HL-60/S4 treated with retinoic acid at 250 ng/mL for 4 days and 3 days (cell line): ENCODE results near the gene INS.

Experiments used
- in situ Hi-C: fragments of 300-500 bp; cut with MboI; formaldehyde crosslinking; loops from 2 replicates; pipeline ENCODE4 v1.7.0; 2022; ENCODE audit warnings: low sequenced_read_pairs

INS gene

DNA sequence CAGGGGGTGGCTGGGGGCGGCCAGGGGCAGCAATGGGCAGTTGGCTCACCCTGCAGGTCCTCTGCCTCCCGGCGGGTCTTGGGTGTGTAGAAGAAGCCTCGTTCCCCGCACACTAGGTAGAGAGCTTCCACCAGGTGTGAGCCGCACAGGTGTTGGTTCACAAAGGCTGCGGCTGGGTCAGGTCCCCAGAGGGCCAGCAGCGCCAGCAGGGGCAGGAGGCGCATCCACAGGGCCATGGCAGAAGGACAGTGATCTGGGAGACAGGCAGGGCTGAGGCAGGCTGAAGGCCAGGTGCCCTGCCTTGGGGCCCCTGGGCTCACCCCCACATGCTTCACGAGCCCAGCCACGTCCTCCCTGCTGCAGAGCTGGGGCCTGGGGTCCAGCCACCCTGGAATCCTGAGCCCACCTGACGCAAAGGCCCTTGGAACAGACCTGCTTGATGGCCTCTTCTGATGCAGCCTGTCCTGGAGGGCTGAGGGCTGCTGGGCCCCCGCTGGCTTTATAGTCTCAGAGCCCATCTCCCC lies at the start of gene INS:
TSS of gene INS (minus strand) at position 474 of the 524 bp plus-strand sequence. CDS start at position 236, 238 bp downstream.
- in situ Hi-C loops = no loop called here

DNA sequence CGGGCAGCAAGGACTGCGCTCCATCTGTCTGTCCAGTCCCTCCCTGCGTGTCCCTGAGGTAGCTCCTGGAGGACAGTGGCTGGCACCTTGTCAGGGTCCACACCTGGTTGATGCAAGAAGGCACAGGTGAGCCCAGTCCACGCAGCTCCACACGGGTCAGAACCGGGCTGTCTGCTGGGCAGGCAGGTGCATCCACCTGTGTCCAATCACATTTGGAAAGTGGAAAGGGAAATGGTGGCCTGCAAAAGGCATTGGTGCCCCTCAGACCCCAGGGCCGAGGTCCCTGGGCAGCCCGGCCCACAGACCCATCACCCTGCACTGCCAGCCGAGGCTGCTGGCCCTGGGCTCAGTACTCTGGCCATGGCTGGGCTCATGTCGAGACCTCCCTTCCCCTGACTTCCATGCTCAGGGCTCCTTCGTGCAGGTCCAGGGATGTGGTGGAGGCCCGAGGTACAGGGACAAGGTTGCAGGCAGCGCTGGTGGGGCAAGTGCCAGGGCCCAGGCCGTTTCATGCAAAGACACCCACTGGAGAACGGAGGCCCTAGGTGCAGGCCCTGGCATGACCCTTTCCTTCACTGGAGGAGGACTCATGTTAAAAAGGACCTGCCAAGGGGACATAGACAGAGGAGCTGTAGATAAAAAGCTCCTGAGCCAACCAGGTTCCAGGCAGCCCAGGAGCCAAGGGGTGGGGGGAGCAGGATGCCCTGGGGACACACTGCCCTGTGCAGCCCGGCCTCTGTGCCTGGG lies 49.5 kb upstream of the INS start:
- in situ Hi-C loops = loop anchor here (25.0 kb wide), 1 partner anchor 202 kb away; the partner anchor contains the start of gene TSSC4

DNA sequence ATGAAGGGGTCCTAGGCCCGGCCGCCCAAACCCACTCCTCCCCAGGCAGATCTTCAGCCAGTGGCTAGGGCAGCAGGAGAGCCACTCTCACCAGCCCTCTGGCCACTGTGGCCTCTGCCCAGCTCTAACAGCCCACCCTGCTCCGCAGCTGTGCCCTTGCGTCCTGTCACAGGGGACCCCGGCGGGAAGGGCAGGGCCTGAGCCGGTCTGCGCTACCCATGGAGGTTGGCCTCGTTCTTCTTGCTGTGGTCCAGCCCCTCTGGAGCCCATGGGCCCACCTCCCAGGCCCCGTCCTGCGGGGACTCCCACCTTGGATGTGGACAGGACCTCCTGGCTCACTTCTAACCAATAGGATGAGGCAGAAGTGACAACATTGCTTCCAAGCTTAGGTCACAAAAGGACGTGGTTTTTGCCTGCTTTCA lies 48.9 kb upstream of the INS start:
- in situ Hi-C loops = loop anchor here (25.0 kb wide), 1 partner anchor 202 kb away; the partner anchor contains the start of gene TSSC4

- in situ Hi-C loops = loop anchor here (25.0 kb wide), 1 partner anchor 203 kb away; the partner anchor contains the start of gene TSSC4
Observed at GRCh38 chr11:2209370-2209801, 48.4 kb upstream of the INS start.

- in situ Hi-C loops = loop anchor here (25.0 kb wide), 1 partner anchor 203 kb away; the partner anchor contains the start of gene TSSC4
Observed at GRCh38 chr11:2208691-2209369, 47.8 kb upstream of the INS start.

DNA sequence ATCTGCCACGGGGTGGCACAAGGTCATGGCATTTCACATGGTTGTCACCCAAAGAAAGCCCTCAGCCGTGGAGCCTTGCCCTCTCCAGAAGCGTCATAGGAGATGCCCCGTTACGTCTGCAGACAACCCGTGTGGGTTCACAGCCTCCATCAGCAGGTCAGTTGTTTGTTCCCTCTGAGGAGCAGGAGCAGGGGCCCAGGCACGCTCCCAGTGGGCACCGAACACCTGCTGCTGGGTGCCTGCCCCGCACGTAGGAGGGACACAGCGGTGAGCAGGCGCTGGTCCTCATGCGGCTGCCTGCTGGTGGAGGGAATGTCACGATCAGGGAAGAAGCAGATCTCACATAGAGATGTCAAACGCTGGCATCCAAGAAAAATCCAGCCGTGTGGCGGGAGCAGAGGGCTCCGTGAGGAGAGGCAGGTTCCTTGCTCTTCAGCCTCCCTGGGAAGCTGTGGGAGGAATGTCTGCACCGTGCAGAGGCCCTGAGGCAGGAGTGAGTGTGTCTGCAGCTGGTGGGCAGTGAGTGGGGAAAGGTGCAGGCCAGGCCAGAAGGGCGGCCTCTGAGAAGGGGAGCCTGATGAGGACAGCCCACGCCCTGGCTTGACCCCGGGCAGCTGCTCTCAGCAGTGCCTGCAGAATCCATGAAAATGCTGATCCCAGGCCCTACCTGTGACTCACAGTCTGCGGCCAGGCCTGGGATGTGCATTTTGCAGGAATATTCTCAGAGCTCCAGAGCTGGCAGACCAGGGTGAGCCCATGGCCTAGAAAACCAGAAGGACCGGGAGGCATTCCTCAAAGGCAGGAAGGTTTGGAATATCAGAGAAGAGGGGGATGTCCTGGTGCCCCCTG lies 47.0 kb upstream of the INS start:
- in situ Hi-C loops = loop anchor here (25.0 kb wide), 1 partner anchor 204 kb away; the partner anchor contains the start of gene TSSC4

DNA sequence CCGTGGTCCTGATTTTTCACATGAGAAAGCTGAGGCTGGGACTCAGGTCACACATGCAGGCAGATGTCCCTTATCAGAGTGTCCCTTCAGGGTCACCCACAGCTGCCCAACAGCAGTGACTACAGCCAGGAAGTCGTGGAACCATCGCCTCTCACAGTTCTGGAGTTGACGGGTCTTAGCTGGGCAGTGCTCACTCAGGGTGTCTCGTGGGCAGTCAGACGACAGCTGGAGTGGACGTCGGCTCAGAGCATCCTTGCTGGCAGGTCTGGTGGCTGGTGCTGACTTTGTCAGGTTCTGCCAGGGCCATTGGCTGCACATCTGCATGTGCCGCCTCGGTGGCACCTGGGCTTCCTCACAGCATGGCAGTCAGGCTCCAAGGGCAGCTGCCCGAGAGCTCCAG lies 46.2 kb upstream of the INS start:
- in situ Hi-C loops = loop anchor here (25.0 kb wide), 1 partner anchor 205 kb away; the partner anchor contains the start of gene TSSC4

DNA sequence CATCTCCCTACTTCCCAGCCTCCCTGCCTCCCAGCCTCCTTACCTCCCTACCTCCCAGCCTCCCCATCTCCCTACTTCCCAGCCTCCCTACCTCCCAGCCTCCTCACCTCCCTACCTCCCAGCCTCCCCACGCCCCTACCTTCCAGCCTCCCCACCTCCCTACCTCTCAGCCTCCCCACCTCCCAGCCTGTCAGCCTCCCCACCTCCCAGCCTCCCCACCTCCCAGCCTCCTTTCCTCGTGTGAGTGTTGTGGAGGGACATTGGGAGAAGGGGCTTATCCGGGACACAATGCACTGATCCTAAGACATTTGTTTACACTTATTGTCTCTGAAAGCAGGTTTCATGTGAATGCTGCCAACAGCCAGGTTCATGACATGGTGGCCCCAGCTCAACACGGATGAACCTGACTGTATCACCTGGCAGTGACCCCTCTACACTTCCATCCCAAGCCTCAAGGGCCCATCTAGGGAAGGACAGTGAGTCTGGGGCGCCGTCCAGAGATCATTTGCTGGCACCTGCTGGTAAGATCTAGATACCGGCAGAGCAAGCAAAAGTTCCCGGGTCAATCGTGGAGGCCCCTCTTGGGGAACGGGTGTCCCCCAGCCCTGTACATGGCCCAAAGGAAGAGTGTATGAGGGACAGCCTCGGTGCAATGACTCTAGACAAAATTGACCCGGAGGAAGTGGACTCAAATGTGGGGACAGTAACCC lies 45.1 kb upstream of the INS start:
- in situ Hi-C loops = loop anchor here (25.0 kb wide), 1 partner anchor 206 kb away; the partner anchor contains the start of gene TSSC4

- in situ Hi-C loops = loop anchor here (25.0 kb wide), 1 partner anchor 207 kb away; the partner anchor contains the start of gene TSSC4
Observed at GRCh38 chr11:2205214-2205720, 44.3 kb upstream of the INS start.

DNA sequence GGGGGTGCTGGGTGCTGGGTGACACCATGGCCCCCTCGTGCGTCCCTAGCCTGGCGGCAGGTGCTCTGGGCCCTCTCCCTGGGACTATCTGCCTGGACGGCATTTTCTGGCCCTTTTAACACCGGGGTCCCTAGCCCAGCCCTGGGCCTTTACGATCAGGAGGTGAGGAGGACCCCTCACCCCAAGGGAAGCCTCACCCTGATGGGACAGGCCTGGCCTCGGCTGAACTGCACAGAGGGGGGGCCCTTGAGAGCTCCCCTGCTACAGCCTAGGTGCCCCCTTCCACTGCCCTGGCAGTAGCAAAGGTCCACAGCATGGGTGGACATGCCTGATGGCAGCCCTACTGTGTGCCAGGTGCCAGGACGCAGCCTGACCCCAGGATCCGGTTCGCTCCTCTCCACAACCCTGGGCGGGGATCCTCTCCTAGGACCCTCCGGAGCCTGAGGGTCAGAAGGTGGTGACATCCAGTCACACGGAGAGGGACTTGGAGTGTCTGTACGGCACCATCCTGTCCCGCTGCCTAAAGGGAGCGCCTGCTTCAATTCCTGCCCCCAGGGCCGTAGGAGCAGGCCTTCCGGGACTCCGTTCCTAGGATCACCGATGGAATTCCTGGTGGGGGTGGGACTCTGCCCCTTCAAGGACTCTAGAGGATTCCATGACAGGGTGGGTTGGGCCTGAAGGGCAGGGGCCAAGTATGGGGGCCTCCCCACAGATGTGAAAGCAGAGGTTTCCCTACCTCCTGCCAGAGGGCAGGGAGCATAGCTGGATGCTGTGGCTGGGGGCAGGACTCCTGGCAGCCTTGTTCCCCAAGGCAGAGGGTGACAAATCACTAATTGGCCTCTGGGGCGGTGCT lies 43.6 kb upstream of the INS start:
- in situ Hi-C loops = loop anchor here (25.0 kb wide), 1 partner anchor 208 kb away; the partner anchor contains the start of gene TSSC4

DNA sequence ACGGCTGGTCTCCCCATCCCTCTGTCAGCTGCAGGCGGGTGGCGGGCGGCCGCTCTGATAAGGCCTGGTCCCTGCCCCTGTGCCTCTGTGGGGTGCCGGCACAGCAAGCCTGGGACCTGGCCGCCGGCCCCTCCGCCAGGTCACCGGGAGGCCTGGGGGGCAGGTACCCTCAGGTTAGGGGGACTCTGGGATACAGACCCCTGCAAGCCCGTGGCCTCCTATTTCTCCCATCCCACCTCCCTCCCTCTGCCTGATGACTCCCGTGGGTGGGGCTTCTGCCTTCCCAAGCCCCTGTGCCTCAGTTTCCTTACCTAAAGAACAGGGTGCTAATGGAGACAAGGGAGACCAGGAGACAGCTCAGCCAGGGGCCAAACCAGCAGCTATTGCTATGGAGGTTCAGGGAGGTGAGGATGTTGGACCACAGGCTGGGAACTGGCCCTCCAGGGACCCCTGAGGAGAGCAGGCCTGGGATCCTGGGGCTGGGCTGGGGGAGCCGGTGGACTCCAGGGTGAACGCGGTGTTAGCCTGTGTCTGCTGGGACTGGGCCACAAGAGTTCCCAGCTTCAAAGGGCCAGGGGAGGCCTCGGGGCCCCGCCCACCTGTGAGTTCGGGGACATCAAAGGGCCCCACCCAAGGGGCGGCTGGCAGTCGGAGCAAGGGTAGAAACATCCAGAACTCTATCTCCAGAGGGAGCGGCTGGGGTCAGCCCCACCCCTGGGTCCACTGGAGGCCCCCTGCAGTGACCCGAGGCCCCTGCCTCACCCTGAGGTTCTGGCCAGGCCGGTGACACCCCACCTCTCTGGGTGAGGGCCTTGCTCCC lies 42.6 kb upstream of the INS start:
- in situ Hi-C loops = loop anchor here (25.0 kb wide), 1 partner anchor 209 kb away; the partner anchor contains the start of gene TSSC4

DNA sequence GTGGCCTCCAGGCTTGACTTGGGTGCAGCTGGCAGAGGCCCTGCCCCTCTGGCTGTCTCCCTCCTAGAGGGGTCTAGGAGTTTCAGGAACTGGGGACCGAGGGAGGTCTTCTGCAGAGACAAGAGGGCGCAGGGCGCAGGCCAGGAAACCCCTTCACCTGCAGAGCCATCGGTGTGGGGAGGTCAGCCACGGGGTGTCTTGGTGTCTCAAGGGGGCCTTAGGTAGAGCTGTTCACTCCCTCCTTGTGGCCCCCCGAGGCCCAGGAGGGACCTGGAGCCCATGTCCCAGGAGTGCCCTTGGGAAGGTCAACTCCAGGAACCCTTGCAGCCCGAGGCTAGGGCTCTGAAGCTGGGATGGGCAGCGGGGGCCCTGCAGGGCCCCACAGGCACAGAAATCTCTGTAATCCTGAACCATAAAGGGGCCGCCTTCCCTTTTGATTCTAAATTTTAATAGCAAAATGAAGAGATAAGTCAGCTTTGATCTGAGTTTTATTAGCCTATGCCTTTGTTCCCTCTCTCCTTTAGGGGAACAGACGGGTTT lies 42.0 kb upstream of the INS start:
- in situ Hi-C loops = loop anchor here (25.0 kb wide), 1 partner anchor 209 kb away; the partner anchor contains the start of gene TSSC4

- in situ Hi-C loops = loop anchor here (25.0 kb wide), 1 partner anchor 210 kb away; the partner anchor contains the start of gene TSSC4
Observed at GRCh38 chr11:2202071-2202899, 41.3 kb upstream of the INS start.

- in situ Hi-C loops = loop anchor here (25.0 kb wide), 1 partner anchor 211 kb away; the partner anchor contains the start of gene TSSC4
Observed at GRCh38 chr11:2201542-2201941, 40.5 kb upstream of the INS start.

GRCh38 chr11:2200957-2201519 lies 40.0 kb upstream of the INS start:
- in situ Hi-C loops = loop anchor here (25.0 kb wide), 1 partner anchor 211 kb away; the partner anchor contains the start of gene TSSC4

DNA sequence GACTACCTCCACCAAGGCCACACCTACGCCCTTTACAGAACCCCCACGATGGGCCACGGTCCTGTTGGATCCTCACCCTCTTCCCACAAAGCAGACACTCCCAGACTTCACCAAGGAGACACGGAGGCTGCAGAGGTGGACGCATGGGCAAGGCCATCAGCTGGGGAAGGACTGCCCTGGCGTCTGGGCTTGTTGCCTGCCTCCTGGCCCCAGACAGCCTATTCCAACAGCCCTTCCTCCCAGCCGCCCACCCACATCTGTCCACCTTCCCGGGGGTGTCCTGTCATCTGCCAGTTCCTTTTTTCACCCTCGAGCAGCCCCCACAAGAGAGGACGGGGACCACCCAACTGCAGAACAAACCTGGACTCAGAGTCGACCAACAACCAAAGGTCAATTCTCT lies 39.5 kb upstream of the INS start:
- in situ Hi-C loops = loop anchor here (25.0 kb wide), 1 partner anchor 212 kb away; the partner anchor contains the start of gene TSSC4
